Measurements from ENCODE around the gene EFNA5.

The EFNA5 gene

DNA sequence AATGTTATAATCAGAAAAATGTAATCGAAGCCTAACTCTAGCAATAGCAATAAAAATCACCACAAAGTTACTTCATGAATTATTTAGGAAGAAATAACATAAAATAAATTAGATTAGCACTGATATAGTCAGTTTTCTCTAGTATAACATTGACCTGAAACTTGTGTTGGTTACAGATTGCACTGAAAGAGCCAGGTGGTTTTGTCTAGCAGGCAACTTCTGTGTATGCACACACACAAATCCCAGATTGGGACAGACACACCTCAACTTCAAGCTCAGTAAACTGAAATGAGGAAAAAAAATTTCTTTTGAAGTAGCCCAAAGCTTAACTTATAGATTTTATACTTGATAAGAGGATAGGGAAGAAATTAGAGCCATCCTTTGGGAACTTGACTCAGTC is 129.3 kb downstream of the EFNA5 start:
- DNase-seq: no peak

DNA sequence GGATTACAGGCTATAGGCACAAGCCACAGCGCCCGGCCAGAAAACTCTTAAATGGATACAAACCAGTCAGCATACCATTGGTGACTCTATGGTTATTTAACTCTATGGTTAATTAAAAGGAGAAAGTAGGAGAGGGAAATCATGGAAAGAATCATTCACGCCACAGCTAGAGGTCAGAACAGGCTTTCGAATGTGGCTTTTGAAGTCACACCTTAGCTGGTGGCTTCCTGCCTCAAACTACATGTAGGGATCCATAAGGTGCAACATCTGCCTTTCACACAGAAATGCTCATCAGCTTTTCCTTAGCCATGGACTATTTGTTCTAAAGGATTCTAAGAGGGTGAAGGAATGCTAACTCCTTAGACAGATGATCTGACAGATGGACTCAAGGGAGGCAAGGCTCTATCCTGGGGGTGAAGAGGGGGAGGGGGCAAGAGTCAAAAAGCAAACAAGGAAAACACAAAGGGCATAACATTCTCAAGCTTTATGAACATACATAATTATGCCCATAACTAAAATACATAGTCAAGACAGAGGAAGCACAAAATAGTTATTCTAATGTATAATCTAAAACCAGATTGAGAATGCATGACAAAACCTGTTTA is 130.9 kb downstream of the EFNA5 start:
- DNase-seq: no peak

DNA sequence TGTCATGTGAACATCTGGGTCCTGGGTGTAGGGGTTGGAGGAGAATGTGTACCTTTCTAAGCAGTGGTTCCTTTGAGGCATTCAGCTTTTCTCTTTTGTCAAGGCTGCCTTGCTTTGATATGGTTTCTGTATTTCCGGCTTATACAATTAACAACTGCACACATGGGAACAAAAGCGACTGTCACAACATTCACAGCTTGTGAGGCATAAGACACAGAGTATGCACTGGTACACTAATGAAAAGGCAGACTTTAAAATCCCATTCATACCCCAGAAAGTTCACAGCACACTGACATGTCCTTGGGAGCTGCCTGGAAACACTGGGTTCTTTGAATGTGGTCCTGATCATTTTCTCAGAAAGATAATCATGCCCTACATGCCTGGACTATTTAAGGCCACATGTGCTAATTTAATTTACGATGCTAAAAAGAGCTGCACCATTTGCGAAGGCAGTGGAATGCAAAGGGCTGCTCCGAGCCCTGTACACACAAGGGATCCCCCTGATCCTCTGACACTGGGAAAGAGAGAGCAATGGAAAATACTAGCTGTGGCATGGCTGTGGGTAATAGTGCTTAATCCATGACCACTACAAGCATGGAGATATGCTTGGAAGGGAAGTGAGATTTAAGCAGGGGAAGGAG is 131.8 kb downstream of the EFNA5 start:
- DNase-seq: no peak

DNA sequence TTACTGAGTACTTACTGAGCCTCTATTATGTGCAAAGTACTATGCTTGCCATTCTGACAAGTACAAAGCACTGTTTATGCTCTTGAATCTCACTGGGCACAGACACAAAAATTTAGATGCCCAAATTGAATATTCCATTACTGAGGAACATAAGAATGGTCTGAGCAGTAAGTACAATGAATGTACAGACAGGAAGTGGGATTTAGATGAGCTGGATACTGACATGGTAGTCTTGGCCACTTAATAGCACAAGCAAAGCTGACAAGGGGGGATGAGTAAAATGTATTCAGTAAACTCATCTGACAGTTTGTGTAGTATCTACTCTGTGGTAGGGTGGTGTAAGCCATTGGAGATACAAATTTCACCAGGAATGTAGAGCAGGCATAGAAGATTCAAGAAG is 132.4 kb downstream of the EFNA5 start:
- DNase-seq: no peak

DNA sequence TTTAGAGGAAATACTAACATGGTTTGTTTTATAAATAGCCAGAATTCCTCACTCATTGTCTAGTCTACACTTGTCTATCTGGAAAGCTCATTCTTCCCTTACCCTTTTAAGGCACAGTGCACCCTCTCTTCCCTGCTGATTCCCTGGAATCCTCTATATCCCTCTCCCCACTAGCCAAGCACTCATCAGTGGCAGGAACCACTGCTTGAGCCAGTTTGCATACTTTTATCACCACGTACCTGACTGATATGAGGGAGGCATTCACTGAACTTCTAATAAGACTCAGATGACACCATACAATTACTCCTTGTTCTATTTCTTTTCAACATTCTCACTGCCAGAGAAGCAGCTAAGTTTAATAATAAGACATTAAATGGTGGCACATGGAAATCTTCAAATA is 134.9 kb downstream of the EFNA5 start:
- DNase-seq: no peak

DNA sequence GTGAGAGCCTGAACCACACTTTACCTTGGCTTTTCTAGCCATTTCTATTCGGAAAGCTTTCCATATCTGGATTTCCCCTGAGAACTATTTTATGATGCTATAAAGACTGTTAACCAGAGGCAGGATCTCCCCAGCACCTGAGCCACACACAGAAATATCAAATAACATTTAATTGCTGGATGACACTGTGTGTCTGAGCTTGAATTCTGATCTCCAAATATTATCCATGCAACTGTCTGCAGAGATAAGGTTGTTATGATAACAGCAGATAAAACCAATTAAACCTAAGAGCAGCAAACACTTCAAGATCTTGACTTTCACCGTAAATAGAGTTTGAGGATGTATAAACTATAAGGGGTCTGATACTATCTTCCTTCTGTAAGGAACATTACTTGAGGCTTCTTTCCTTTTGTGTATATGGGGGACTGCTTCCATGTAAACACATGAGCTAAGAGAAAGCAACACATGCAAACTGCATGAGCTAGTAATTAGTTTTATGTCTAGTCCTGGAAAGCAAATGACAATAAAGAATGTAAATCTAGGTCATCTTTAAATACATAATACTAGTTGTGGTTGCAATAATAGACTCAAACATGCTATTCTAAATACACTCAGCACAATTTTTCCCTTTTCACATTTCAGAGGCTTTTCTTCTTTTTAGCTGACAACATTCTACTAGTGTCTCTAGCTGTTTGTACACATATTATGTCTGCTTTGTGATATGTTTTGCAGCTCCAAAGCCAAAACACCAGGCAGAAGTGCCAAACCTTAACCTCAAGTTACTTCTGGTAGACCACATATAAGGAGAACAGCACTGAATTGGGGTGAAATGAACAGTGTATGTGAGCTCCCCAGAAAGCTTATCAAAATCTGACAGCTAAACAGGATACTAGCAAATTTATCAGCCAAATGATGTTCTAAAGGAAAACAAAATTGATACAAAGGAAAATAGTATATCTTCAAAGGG is 136.5 kb downstream of the EFNA5 start:
- no peak for DNase-seq

DNA sequence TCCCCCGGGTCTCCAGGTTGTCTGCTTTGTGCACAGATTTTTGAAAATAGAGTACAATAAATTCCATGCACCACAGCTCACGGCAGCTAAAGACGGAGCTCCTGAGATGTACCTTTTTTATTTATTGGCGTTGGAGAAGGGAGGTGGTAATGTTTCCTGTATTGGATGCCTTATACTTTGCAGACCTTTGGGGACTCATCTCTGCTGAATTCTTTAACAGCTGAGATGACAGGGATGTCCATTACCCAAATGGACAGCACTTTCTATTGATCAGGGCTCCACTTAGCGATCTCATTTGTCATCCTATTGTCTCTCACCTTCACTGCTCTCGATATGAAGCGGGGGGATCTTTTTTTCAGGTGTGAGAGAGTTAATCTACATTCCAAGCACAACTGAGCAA is 137.8 kb downstream of the EFNA5 start:
- DNase-seq: no peak

DNA sequence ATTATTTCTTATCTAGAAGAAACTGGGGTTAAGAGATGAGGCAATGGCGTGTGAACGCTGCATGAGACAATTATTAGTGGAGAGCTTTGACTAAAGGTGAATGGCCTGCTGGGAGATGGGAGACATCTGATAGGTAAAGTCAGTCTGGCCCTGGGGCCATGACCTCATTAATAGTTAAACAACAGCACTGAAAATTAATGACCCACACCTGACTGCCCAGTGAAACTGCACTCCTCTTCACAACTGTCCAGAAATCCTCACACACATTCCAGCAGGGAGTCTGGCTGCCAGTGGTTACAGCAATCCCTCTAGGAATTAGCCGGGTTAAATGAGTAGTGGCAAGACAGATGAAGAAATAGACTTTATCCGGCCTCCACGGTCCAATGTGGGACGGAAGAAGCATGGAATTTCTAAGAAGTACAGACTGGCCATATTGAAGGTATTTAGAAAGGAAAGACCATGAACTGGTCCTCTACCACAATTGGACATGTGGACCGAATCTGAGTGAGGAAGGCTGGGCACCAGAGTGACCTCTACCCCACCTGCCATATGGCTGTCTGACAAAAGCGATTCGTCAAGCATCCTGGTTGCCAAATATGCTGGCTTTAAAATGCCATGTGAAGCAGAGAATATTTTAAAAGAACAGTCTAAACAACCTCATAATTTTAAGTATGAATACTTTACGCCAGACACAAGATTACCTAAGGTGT is 138.4 kb downstream of the EFNA5 start:
- no peak for DNase-seq

DNA sequence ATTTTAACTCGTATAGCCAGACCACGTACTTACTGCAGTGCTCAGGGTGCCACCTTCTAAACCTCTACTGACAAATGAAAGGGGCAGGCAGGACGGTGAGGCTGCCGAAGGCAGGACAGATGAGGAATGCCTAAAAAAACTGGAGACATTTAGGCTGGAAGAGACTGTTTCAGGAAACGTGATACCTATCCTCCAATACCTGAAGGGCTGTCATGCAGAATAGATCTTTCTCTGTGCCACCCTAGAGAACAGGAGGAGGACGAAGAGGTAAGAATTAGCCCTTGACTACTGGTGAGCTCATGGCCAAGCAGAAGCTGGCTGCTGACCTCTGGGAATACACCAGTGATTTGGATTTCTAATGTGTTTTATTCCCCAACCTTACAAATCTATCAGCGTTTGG is 139.4 kb downstream of the EFNA5 start:
- no peak for DNase-seq

DNA sequence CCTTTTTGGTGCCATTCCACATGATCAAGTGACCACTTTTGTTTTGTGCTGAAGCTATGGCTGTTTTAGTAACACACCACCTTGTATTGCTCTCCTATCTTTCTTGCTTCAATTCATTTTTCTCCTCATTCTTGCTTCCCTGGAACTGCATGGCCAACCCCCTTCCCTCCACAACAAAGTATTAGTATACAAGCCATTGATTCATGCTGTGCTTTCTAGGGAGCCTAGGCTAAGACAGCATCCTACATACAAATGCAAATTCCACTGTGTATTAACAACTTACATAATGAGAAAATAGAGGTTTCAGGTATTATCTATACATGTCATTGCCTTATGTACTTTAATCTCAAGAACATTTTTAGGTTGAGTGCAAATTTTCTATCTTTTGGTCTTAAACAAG is 141.1 kb downstream of the EFNA5 start:
- no peak for DNase-seq

DNA sequence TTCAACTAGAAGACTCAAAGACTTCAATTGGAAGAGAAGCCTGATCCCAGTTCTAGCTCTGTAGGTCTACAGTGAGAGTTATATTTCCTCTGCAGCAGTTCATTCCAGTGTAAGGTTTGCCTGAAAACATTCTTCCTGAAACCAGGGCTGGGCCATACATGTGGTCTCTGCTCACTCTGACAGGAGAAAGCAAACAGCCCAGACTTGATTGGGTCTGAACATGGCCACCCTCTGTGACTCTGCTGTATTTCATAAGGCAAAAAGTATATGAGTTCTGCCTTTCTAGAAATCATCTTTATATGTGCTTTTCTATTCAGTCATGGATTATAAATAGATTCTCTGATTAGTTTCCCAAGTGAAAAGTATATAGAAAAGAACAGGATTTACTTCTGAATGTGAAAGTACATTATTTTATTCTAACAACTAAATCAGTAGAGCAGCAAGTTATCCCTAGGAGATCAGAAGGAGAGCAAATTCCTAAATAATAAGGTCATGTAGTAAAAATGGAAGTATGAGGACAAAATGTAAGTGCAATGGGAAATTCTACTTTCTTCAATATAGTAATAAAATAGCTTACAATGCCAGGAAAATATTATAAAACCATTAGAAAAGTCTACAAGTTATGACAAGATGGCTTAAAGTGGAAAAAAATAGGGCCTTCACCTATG is 144.3 kb downstream of the EFNA5 start:
- no peak for DNase-seq

DNA sequence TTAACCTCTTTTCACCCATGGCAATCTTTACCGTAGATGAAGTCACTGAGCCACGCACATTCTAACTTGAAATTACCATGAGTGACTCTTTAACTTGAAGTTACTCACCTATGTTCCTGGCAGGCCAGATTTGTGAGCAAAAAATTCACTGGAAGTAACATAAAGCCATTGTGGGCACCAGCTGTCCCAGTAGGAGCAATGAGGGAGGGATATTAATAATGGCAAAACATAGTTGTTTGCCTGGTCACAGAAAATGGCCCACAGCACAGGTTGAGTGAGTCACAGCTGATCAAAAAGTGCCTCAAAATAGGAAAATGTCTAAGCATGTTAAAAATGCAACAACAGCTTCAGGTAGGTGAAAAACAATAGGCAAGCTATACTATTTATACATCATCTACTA is 146.6 kb downstream of the EFNA5 start:
- no peak for DNase-seq

DNA sequence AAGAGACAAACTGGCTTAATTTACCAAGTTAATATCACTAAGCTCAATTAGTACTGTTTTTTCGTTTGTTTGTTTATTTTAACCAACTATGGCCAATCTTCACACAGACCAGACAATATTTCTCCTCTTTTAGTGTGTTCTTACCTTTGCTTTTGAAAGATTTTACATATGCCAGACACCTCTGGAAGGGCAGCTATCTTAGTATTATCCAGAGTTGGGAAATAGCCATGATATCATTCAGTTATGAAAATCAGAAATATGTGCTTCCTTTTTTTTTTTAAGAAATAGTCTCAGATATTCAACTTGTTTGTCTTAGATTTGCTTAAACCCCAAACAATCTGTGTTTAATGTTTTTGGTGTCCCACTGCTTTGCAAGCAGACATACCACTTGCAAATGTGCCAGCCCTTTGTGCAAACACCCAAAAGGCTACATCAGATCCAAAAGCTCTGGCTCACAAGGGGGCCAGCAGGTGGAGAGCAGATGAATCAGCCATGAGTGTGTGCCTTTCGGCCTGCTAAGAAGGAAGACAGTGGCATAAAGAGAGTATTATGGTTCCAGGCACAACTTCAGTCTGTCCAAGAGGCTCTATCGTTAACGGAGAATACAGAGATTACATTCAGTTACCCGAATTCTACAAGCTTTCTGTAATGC is 147.6 kb downstream of the EFNA5 start:
- DNase-seq: no peak

DNA sequence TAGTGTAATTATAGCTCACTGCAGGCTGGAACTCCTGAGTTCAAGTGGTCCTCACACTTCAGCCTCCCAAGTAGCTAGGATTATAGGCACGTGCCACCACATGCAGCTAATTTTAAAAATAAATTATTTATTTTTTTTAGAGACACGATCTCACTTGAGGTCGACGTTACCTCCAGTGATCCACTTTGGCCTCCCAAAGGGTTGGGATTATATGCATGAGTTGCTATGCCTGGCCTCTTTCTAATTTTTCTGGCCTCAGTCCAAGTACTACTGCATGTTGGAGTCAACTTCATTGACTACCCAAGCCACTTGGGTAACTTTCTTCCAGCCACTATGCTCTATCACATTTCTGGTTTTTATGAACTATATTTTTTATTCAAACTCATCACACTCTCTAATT is 148.3 kb downstream of the EFNA5 start:
- DNase-seq: no peak

DNA sequence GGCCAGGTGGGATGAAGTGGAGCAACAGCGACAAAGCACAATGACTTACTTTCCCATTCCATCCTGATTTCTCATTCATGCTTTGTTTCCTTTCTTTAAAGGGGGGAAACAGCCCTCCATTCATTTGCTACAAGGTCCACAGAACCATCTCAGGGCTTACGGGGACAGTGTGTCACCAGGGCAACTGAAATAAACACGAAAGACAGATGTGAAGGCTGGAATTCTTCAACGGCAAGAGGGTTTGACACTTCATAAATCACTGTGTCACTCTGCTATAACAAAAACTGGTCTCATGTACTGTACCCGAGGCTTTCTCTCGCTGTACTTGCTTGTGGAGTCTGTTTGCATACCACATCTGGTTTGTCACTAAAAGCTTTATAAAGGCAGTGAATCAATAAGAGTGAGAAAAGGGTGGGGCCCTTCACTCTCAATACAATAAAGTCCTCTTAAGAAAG is 150.8 kb downstream of the EFNA5 start:
- no peak for DNase-seq

DNA sequence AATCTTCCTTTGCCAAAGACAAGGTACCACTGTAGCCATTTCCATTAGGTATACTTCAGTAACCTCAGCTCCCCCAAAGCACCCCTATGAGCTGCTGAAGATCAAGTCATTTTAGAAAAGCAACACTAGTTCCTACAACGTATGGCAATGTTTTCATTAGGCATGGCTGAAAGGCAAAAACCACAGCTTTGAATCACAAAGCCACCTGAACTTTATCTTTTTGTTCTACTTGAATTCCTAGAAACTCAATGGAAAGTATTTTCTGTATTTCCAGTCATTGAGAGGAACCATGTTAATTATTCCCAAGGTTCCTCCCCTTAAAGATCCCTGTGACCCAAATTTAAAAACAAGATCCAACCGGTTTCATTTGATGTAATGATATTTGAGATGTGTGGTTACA is 152.1 kb downstream of the EFNA5 start:
- no peak for DNase-seq

DNA sequence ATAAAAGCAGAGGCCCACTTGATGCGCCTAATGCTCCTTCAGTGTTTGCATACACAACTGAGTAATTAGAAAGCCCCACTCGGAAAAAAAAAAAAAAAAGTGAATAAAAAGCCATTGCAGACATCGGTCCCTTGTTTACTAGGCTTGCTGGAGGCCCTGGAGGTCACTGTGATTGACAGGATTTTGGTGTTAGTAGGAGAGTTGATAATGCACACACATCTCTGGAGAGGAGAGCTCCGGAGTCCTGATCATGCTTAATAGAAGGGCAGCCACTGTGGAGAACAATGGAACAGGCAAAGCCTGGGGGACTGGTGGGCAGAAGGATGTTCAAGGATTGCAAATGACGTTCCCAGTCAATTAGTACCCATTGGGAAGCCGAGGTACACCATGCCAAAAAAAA is 152.5 kb downstream of the EFNA5 start:
- DNase-seq: no peak

DNA sequence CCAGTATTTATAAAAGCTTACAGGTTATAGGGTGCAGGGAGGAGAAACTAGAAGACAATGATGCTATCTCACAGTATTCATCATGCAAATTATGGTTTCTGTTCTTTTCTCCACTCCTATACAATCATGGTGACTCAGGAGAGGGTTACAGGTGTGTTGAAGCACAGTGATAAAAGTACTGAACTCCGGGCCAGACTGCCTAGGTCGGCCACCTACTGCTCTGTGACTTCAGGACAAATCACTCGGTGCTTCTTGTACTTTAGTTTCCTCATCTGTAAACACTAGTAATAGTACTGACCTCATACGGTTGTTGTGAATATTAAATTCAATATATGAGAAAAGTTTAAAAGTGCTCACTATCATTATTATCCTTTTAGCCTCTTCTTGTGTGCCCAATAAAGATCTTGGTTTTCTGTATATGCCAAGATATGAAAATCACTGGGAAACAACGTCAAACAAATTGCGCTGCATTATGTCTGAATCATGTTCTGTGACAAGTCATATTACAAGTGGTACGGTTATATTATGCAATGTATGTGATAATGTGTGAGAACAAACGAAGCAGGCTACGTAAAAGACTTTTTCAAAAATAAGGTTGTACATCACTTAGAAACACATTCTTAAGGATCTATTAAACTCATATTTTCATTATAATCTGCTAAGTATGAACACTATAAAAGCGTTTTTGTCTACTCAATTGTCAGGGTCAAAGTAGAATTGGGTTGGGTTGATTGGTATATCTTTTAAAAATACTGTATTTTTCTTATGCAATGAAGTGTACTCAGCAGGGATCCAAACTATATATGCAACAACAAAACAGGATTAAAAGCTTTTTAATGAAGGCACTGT is 153.3 kb downstream of the EFNA5 start:
- DNase-seq: no peak

DNA sequence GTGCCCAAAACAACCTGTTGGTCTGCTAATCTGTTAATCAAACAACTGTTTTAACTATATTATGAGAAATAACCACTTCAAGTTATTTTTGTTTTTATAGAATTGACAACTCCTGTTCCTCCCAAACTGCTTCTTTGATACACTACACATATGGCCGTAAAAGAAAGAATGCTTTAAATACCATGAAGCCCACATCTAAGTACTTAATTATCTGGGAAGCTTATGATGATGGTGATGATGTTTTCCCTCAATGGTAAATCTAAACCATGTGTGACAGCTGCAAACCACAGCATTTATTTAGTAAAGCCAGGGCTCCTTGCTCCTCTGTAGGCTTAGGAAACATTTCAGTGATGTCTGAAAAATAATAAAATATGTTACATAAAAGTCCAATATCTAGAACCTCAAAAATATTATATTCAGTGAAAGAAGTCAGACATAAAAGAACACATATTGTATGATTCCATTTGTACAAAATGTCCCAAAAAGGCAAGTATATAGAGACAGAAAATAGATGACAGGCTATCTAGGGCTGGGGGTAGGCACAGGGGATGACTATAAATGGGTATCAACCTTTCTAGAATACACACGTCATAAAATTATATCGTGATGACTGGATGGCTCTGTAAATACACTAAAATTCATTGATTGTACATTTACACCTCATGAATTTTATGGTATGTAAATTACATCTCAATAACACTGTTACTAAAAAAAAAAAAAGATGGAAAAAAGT is 154.1 kb downstream of the EFNA5 start:
- no peak for DNase-seq

DNA sequence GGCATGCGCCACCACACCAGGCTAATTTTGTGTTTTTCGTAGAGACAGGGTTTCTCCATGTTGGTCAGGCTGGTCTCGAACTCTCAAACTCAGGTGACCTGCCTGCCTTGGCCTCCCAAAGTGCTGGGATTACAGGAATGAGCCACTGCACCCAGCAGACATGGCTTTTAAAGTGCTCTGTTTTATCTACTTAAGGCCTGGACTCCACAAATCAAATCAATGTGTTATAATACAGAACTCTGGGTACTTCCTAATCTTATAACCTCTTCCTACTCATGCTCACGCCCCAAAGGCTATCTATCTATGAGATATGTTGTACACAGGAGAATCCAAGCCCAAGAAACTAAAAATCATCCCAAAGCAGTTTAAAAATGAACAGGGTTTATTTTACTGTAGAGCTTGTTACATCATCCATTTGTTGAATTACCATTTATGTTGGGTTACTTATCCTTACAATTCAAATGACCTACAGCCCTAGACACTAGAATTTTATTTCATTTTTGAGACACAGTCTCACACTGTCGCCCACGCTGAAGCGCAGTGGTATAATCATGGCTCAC is 155.1 kb downstream of the EFNA5 start:
- no peak for DNase-seq
